ENCODE measurements around the gene PCDHA2. TPM values are rescaled to one million over a fixed set of nuclear protein-coding genes. Genes with fewer than 3 reads are reported as not detected.
A peak's percentile ranks its signal among the peaks of the same experiment; 100 is the strongest.

PCDHA2 gene
- total and polyA plus RNA-seq, 2 of the 13 experiments (the other 11 are each of a cell fraction or from before 2014, with no cell fraction given): not detected

- H3K9ac ChIP-seq (ENCODE audit: insufficient read depth, low read depth, low read length): no peak overlapping the region
- no peak overlapping the region for H3K4me3 ChIP-seq (replicated peaks in 1 of 3; ENCODE audit: insufficient read depth in 1 of 3, low read depth in 2 of 3, low read length in 3 of 3)
- TF ChIP-seq IKZF1 (IDR thresholded peaks at IDR 0.05) (no peak), ZNF460 (CRISPR knock-in tag; IDR thresholded peaks at IDR 0.05; ENCODE audit: borderline replicate concordance) (no peak), ZBTB8A (CRISPR knock-in tag; IDR thresholded peaks at IDR 0.05; ENCODE audit: borderline replicate concordance, low read depth) (no peak)
- ATAC-seq (no peak), DNase-seq (ENCODE audit: low spot score) (no peak), FAIRE-seq (no peak)
- H3K4me1 ChIP-seq (ENCODE audit: insufficient read depth, low read length): no peaks in the 10 kb centered on the region
- no peaks in the 10 kb centered on the region for H3K36me3 ChIP-seq (replicated peaks in 1 of 2; ENCODE audit: control insufficient read depth in 1 of 2, insufficient read depth in 2 of 2, low read length in 2 of 2)
- POLR2A ChIA-PET: no interaction called here
- H2AFZ ChIP-seq (ENCODE audit: low read length): no peak overlapping the region
- H3K27me3 ChIP-seq (ENCODE audit: control insufficient read depth in 1 of 2, insufficient read depth in 2 of 2, low read length in 2 of 2): no peaks in the 10 kb centered on the region
- CTCF ChIA-PET (ENCODE audit: low intra/inter-chr PET ratio, low total read pairs): no interaction called here
- H3K4me2 ChIP-seq (ENCODE audit: low read depth, low read length): no peak overlapping the region
- WGBS (ENCODE audit: low lambda C conversion rate): 90% methylated on average over 83 of the region's 103 CpGs
- in situ Hi-C loops (cut with HindIII; ENCODE audit: extremely low pct_ligation_motif_present, low pct_unique_long_range_greater_than_20kb) (no loop called here), intact Hi-C loops (cut with micrococcal nuclease; ENCODE audit: unreplicated experiment) (no loop called here)
- no peak overlapping the region for H3K27ac ChIP-seq (ENCODE audit: extremely low read length, insufficient read depth, low read length)
- no peaks in the 10 kb centered on the region for H4K20me1 ChIP-seq (ENCODE audit: insufficient read depth, low read length)
- no peaks in the 10 kb centered on the region for H3K79me2 ChIP-seq (ENCODE audit: insufficient read depth, low read length)
- H3K9me3 ChIP-seq (ENCODE audit: low read length): no peaks in the 10 kb centered on the region
- BruUV-seq (replicated peaks): no TSS peak
Measured at GRCh38 chr5:140835622-140836510, 41.2 kb downstream of the PCDHA2 start.

GRCh38 chr5:140840978-140841962 lies 46.6 kb downstream of the PCDHA2 start, which contains the start of gene PCDHA8:
Gene PCDHA8, plus strand, starts transcription at chr5:140841187. Its CDS starts 135 bp downstream, at chr5:140841322.
- Histone ChIP-seq H3K36me3 (replicated peaks in 1 of 2; ENCODE audit: control insufficient read depth in 1 of 2, insufficient read depth in 2 of 2, low read length in 2 of 2) (no peaks in the 10 kb centered on the region), H3K9ac (ENCODE audit: insufficient read depth, low read depth, low read length) (no peak within 1 kb of the TSS), H3K27ac (ENCODE audit: extremely low read length, insufficient read depth, low read length) (no peak within 1 kb of the TSS), H3K4me1 (ENCODE audit: insufficient read depth, low read length) (no peaks in the 10 kb centered on the region), H3K9me3 (ENCODE audit: low read length) (no peaks in the 10 kb centered on the region), H3K4me3 (replicated peaks in 1 of 3; ENCODE audit: insufficient read depth in 1 of 3, low read depth in 2 of 3, low read length in 3 of 3) (peak within 1 kb of the TSS in 2 of 3 experiments; percentile 28 to 49; a peak in 3 of 6 replicates), H2AFZ (ENCODE audit: low read length) (no peak within 1 kb of the TSS), H4K20me1 (ENCODE audit: insufficient read depth, low read length) (no peaks in the 10 kb centered on the region), H3K4me2 (ENCODE audit: low read depth, low read length) (peak within 1 kb of the TSS; percentile 42; the same call in 1 of the 2 replicates), H3K27me3 (ENCODE audit: control insufficient read depth in 1 of 2, insufficient read depth in 2 of 2, low read length in 2 of 2) (no peaks in the 10 kb centered on the region), H3K79me2 (ENCODE audit: insufficient read depth, low read length) (no peaks in the 10 kb centered on the region)
- ChIA-PET CTCF (ENCODE audit: low intra/inter-chr PET ratio, low total read pairs) (interaction anchor here (2.4 kb wide), 1 partner anchor 200 kb away, joined by 37 read pairs; no protein-coding TSS in a partner anchor), POLR2A (no interaction called here)
- peak; percentile 76 for FAIRE-seq
- no TSS peak for BruUV-seq (replicated peaks)
- in situ Hi-C loops (cut with HindIII; ENCODE audit: extremely low pct_ligation_motif_present, low pct_unique_long_range_greater_than_20kb) (no loop called here), intact Hi-C loops (cut with micrococcal nuclease; ENCODE audit: unreplicated experiment) (loop anchor here (1.0 to 2.0 kb wide), 2 partner anchors 28 to 200 kb away; partner anchors contain the start of gene PCDHA11)
- ATAC-seq: peak; percentile 89
- DNase-seq (ENCODE audit: low spot score): peak; percentile 48
- WGBS (ENCODE audit: low lambda C conversion rate): 30% methylated on average over 30 of the region's 47 CpGs
- no peak for TF ChIP-seq FOSL2 (CRISPR knock-in tag; IDR thresholded peaks at IDR 0.05)
- no peak for TF ChIP-seq NR2C2 (CRISPR knock-in tag; IDR thresholded peaks at IDR 0.05; ENCODE audit: borderline replicate concordance)
- TF ChIP-seq XRCC5 (optimal IDR thresholded peaks at IDR 0.05; ENCODE audit: low read length): peak; percentile 48
- TF ChIP-seq JUNB (CRISPR knock-in tag; IDR thresholded peaks at IDR 0.05; ENCODE audit: borderline replicate concordance): no peak
- TF ChIP-seq TCF7 (IDR thresholded peaks at IDR 0.05; ENCODE audit: low read depth): no peak
- TF ChIP-seq ZFP1 (CRISPR knock-in tag; IDR thresholded peaks at IDR 0.05): no peak
- TF ChIP-seq GABPA (IDR thresholded peaks at IDR 0.05; ENCODE audit: low read depth, low read length): no peak
- peak; percentile 42; the same call in 1 of the 2 replicates for TF ChIP-seq GABPA (CRISPR knock-in tag; IDR thresholded peaks at IDR 0.05; ENCODE audit: low read depth)
- 0 out of 2 replicates have a peak, but pooled peaks have one; percentile 21 for TF ChIP-seq ELF1 (CRISPR knock-in tag; IDR thresholded peaks at IDR 0.05)
- no peak for TF ChIP-seq ZFP62 (CRISPR knock-in tag; IDR thresholded peaks at IDR 0.05)
- TF ChIP-seq DZIP1 (CRISPR knock-in tag; IDR thresholded peaks at IDR 0.05): no peak
- peak; percentile 59 for TF ChIP-seq STAG1 (CRISPR knock-in tag; IDR thresholded peaks at IDR 0.05)
